ENCODE results near the gene PRKACB.

The PRKACB gene

GRCh38 chr1:84264961-84265360, 120.9 kb downstream of the PRKACB start:
- no peak overlapping the region for H3K4me3 ChIP-seq (ENCODE audit: low read length)
- TF ChIP-seq, protein P1, sequence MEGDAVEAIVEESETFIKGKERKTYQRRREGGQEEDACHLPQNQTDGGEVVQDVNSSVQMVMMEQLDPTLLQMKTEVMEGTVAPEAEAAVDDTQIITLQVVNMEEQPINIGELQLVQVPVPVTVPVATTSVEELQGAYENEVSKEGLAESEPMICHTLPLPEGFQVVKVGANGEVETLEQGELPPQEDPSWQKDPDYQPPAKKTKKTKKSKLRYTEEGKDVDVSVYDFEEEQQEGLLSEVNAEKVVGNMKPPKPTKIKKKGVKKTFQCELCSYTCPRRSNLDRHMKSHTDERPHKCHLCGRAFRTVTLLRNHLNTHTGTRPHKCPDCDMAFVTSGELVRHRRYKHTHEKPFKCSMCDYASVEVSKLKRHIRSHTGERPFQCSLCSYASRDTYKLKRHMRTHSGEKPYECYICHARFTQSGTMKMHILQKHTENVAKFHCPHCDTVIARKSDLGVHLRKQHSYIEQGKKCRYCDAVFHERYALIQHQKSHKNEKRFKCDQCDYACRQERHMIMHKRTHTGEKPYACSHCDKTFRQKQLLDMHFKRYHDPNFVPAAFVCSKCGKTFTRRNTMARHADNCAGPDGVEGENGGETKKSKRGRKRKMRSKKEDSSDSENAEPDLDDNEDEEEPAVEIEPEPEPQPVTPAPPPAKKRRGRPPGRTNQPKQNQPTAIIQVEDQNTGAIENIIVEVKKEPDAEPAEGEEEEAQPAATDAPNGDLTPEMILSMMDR (conservative IDR thresholded peaks at IDR 0.05; ENCODE audit: low read depth, low read length): no peak
- no peak for DNase-seq (ENCODE audit: low read depth)

- TF ChIP-seq, protein P1 (conservative IDR thresholded peaks at IDR 0.05; ENCODE audit: low read depth, low read length): no peak
These were observed 121.8 kb downstream of the PRKACB start for GRCh38 chr1:84265867-84266266.

DNA sequence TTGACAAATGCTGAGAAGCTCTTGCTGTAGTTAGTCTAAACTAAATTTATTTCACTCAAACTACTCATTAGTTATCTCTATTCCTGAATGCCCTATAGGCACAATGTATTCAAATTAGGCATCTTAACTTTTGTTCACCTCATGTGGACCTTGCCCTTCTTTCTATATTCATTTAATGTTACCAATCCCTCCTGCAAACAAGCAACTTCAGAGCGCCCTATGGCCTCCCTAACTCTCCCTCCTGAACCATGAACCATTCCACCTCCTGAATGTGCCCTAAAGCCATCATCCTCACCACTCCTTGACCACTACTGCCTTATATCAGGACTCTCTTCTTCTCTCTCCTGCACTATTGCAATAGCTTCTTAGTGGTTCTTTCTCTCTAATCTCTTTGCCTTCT, 122.7 kb downstream of the PRKACB start:
- TF ChIP-seq, protein P1 (conservative IDR thresholded peaks at IDR 0.05; ENCODE audit: low read depth, low read length): no peak
- DNase-seq (ENCODE audit: low read depth): no peak
- H3K4me3 ChIP-seq (ENCODE audit: low read length): no peak overlapping the region

More at GRCh38 chr1:84265867-84266266, 121.8 kb downstream of the PRKACB start:
- DNase-seq (ENCODE audit: low read depth): no peak
- no peak overlapping the region for H3K4me3 ChIP-seq (ENCODE audit: low read length)

GRCh38 chr1:84267476-84267875, 123.4 kb downstream of the PRKACB start:
- H3K4me3 ChIP-seq (ENCODE audit: low read length): no peak overlapping the region
- DNase-seq (ENCODE audit: low read depth): no peak
- TF ChIP-seq, protein P1 (conservative IDR thresholded peaks at IDR 0.05; ENCODE audit: low read depth, low read length): no peak

DNA sequence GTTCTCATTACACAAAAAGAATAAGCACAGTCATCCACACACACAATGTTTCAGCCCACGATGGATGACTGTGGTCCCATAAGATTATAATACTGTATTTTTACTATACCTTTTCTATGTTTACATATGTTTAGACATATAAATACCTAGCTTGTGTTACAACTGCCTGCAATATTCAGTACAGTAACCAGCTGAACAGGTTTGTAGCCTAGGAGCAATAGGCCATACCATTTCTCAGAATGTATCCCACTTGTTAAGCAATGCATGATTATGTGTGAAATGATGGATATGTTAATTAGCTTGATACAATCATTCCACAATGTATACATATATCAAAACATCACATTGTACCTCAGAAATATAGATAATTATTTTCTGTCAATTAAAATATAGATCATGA, 124.3 kb downstream of the PRKACB start:
- TF ChIP-seq, protein P1 (conservative IDR thresholded peaks at IDR 0.05; ENCODE audit: low read depth, low read length): no peak
- DNase-seq (ENCODE audit: low read depth): no peak
- H3K4me3 ChIP-seq (ENCODE audit: low read length): no peak overlapping the region

GRCh38 chr1:84269306-84269705, 125.2 kb downstream of the PRKACB start:
- TF ChIP-seq, protein P1 (conservative IDR thresholded peaks at IDR 0.05; ENCODE audit: low read depth, low read length): no peak
- H3K4me3 ChIP-seq (ENCODE audit: low read length): no peak overlapping the region
- no peak for DNase-seq (ENCODE audit: low read depth)

DNA sequence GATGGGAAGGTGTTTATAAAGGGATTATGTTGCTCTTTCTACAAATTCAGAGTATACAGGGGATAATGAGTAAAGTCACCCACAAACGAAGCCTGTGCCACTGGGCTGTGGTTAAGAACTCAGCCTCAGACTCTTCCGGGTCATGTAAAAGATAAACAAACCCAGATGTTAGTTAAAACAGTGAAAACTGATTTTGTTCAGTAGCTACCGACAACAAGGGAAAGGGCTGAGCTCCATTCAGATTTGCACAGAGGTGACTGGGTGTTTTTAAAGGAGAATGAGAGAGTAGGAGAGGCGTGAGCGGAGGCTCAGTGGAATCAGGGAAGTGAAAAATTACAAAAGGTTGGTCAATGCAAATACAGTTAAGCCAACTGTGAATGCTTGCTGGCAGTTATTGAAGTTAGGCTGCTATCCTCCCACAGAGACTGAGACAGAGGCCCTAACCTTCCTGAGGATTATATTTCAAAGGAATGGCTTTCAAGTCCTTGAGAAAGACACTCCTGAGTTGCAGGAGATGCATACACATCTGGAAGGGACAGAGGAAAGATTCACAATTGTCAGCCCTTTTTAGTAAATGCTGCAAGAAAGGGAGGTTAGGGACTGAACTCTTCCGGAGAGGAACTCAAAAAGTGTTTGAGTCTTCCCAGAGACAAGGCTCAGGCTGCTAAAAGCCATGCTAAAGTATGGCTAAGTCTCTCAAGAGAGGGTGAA, 127.5 kb downstream of the PRKACB start:
- TF ChIP-seq, protein P1 (conservative IDR thresholded peaks at IDR 0.05; ENCODE audit: low read depth, low read length): no peak
- no peak for DNase-seq (ENCODE audit: low read depth)
- H3K4me3 ChIP-seq (ENCODE audit: low read length): no peak overlapping the region
